Liver (tissue), 9 donors: Measurements from ENCODE around the gene IER2. TPM values are rescaled to one million over a fixed set of nuclear protein-coding genes. Genes with fewer than 3 reads are reported as not detected.
A peak's percentile ranks its signal among the peaks of the same experiment; 100 is the strongest.

Experiments
- DNase-seq: peaks from one replicate; pipeline ENCODE4 v3.0.0-alpha.2; 2017; ENCODE audit warnings: low spot score
- H3K27ac ChIP-seq, 2 donors: one replicate each; pipeline ENCODE4 v1.7.0; 2013; ENCODE audit warnings: inconsistent platforms in 2 of 2, low read length in 2 of 2, control low read depth in 1 of 2, low read depth in 1 of 2, mild to moderate bottlenecking in 1 of 2
- H3K27me3 ChIP-seq, 4 donors: one replicate each; pipeline versions ENCODE4 v1.6.1 to v1.7.0; 2013; ENCODE audit warnings: low read length in 3 of 4, inconsistent platforms in 1 of 4, mild to moderate bottlenecking in 1 of 4, moderate library complexity in 1 of 4; ENCODE audit not compliant: control insufficient read depth in 4 of 4, insufficient read depth in 4 of 4
- H3K36me3 ChIP-seq, 4 donors: one replicate each; pipeline versions ENCODE4 v1.6.1 to v1.7.0; 2013; ENCODE audit warnings: low read length in 3 of 4, mild to moderate bottlenecking in 3 of 4, low read depth in 1 of 4, moderate library complexity in 1 of 4; ENCODE audit not compliant: control insufficient read depth in 4 of 4, insufficient read depth in 3 of 4
- H3K4me1 ChIP-seq, 4 donors: one replicate each; pipeline versions ENCODE4 v1.6.1 to v1.7.0; 2013; ENCODE audit warnings: low read length in 3 of 4, mild to moderate bottlenecking in 3 of 4, moderate library complexity in 1 of 4; ENCODE audit not compliant: control insufficient read depth in 4 of 4, insufficient read depth in 4 of 4
- H3K4me3 ChIP-seq, 3 donors: one replicate each; pipeline versions ENCODE4 v1.6.1 to v1.7.0; 2013; ENCODE audit warnings: low read length in 3 of 3, control low read depth in 1 of 3, low read depth in 1 of 3, mild to moderate bottlenecking in 1 of 3
- H3K9ac ChIP-seq, 2 donors: one replicate each; pipeline ENCODE4 v1.7.0; 2013; ENCODE audit warnings: low read length in 2 of 2, mild to moderate bottlenecking in 2 of 2, moderate library complexity in 2 of 2, control low read depth in 1 of 2, low read depth in 1 of 2
- H3K9me3 ChIP-seq, 4 donors: one replicate each; pipeline versions ENCODE4 v1.6.1 to v1.7.0; 2013; ENCODE audit warnings: low read length in 3 of 4; ENCODE audit not compliant: control insufficient read depth in 4 of 4
- EGR1 ChIP-seq, 2 donors: IDR thresholded peaks; 2 replicates each; pipeline ENCODE4 v1.6.1; 2016 to 2018; ENCODE audit warnings: antibody characterized with exemption in 2 of 2, low read depth in 2 of 2
- FOXA1 ChIP-seq: IDR thresholded peaks from 2 replicates; pipeline ENCODE4 v1.6.1; 2016; ENCODE audit warnings: antibody characterized with exemption
- FOXA2 ChIP-seq: IDR thresholded peaks from 2 replicates; pipeline ENCODE4 v1.6.1; 2016; ENCODE audit warnings: antibody characterized with exemption
- GABPA ChIP-seq, 2 donors: IDR thresholded peaks in 1 of 2; conservative IDR thresholded peaks in 1 of 2; 2 replicates each; pipeline ENCODE4 v1.6.1; 2016; ENCODE audit warnings: antibody characterized with exemption in 2 of 2, mild to moderate bottlenecking in 1 of 2, moderate library complexity in 1 of 2
- HNF4A ChIP-seq, 2 donors: conservative IDR thresholded peaks; 2 replicates each; pipeline ENCODE4 v1.6.1; 2016; ENCODE audit warnings: antibody characterized with exemption in 2 of 2, mild to moderate bottlenecking in 2 of 2
- HNF4G ChIP-seq: IDR thresholded peaks from 2 replicates; pipeline ENCODE4 v1.6.1; 2016; ENCODE audit warnings: antibody characterized with exemption
- JUND ChIP-seq, 2 donors: IDR thresholded peaks; 2 replicates each; pipeline ENCODE4 v1.6.1; 2016; ENCODE audit warnings: antibody characterized with exemption in 2 of 2
- NR2F2 ChIP-seq: IDR thresholded peaks from 2 replicates; pipeline ENCODE4 v1.6.1; 2016; ENCODE audit warnings: antibody characterized with exemption
- RAD21 ChIP-seq, 2 donors: IDR thresholded peaks; 2 replicates each; pipeline ENCODE4 v1.6.1; 2016; ENCODE audit warnings: antibody characterized with exemption in 2 of 2, mild to moderate bottlenecking in 2 of 2
- RXRA ChIP-seq, 2 donors: IDR thresholded peaks; 2 replicates each; pipeline ENCODE4 v1.6.1; 2017 to 2018; ENCODE audit warnings: antibody characterized with exemption in 2 of 2, mild to moderate bottlenecking in 1 of 2
- SP1 ChIP-seq: IDR thresholded peaks from 2 replicates; pipeline ENCODE4 v1.6.1; 2018; ENCODE audit warnings: antibody characterized with exemption, mild to moderate bottlenecking
- TAF1 ChIP-seq: conservative IDR thresholded peaks from 2 replicates; pipeline ENCODE4 v1.6.1; 2016; ENCODE audit warnings: antibody characterized with exemption, mild to moderate bottlenecking
- YY1 ChIP-seq: IDR thresholded peaks from 2 replicates; pipeline ENCODE4 v1.6.1; 2016; ENCODE audit warnings: antibody characterized with exemption, mild to moderate bottlenecking
- WGBS: extraction: QIAGEN DNeasy Blood & Tissue Kit; methylation state at CpG from one replicate; pipeline ENCODE4 v1.1.7; 2013; 5-methylcytosine and 5-hydroxymethylcytosine counted together
- polyA plus RNA-seq, 2 donors: library from polyadenylated mRNA; stranded (reverse) in 1 of 2; unstranded in 1 of 2; fragments of 200-250 nt in 1 of 2; fragments of >200 nt in 1 of 2; fragmentation: Nextera tagmentation in 1 of 2; extraction: Ambion mirVana in 1 of 2; gene quantifications; one replicate each; pipeline versions ENCODE4 v1.2.1 to v1.2.3, GENCODE V29; 2013 to 2015
- total RNA-seq, 2 donors: library from RNA; depleted of rRNA; stranded (reverse); fragments of >200 nt; gene quantifications; one replicate each; pipeline ENCODE4 v1.2.3, GENCODE V29; 2014
- TF ChIP-seq, protein P1 (sequence below): fragments of 150-350 bp; IDR thresholded peaks from 2 replicates; pipeline ENCODE4 v1.5.1; 2017; ENCODE audit warnings: improper control_type of control experiment, low read depth, low read length; ENCODE audit not compliant: missing input control
- TF ChIP-seq, protein P2 (sequence below): IDR thresholded peaks from 2 replicates; pipeline ENCODE4 v1.6.1; 2016; ENCODE audit warnings: antibody characterized with exemption
- TF ChIP-seq, protein P3 (sequence below): IDR thresholded peaks from 2 replicates; pipeline ENCODE4 v1.6.1; 2016; ENCODE audit warnings: antibody characterized with exemption, mild to moderate bottlenecking
- TF ChIP-seq, protein P4 (sequence below): IDR thresholded peaks from 2 replicates; pipeline ENCODE4 v1.6.1; 2016; ENCODE audit warnings: antibody characterized with exemption
- TF ChIP-seq, protein P5 (sequence below): IDR thresholded peaks from 2 replicates; pipeline ENCODE4 v1.6.1; 2016; ENCODE audit warnings: antibody characterized with exemption
- donor health status: healthy.
- donor health status: healthy.
- donor health status: healthy.
- donor health status: healthy.
- donor health status: healthy.

IER2 gene
- total and polyA plus RNA-seq, 4 donors: 11.4 to 38.9 (median 21.9) TPM

DNA sequence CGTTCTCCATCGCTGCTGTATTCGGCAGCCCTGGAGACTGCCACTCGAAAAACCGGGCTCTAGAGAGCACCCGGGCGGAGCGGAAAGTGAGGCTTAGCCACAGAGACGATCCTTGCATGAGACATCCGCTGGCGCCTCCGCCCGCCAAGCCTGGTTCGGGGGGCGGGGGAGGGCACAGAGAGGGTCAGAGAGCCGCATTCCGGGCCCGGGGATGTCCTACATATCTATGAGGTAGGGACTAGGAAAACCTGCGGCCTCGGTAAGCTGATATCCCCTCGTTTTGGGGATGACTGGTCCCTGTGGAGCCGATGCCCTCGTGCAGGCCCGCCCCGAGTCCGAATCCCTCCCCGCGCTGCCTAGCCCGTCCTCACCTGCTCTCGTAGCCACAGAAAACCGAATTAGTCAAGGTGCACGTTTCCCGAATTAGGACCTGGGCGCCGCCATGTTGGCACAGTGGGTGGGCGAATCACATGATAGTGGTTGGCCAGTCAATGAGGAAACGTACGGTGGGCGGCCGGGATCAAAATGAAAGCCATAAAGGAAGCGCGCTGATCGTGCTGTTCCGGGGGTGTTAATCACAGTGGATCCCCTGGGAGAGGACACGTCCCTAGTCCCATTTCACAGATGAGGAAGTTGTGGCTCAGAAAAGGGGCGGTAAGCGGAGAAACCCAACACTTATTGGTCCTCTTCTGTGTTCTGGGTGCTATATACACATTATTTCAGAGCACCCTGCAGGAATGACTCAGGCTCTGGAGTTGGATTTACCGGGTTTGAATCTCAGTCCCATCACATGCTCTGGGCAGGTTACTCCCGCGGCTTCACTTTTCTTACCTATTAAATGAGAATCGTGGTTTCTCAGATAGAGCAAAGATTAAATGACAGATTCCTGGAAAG is 33.7 kb upstream of the IER2 start, which contains the start of gene TRMT1:
TSS of gene TRMT1 (minus strand) at position 459 of the 894 bp plus-strand sequence. CDS start at position 118, 341 bp downstream.
- Histone ChIP-seq H3K9ac (peak within 1 kb of the TSS; percentile 71 to 91), H3K27me3 (no peaks in the 10 kb centered on the region), H3K4me1 (peaks cover 12 to 40% (median 31%) of the 10 kb centered on the region in 4 donors), H3K9me3 (no peaks in the 10 kb centered on the region), H3K4me3 (peak within 1 kb of the TSS; percentile 90 to 100 (median 93)), H3K36me3 (peaks cover 0 to 6% (median 1%) of the 10 kb centered on the region in 4 donors), H3K27ac (peak within 1 kb of the TSS; percentile 78 to 82)
- WGBS: under 1% methylated on average over 51 of the region's 51 CpGs
- DNase-seq: peak; percentile 91
- TF ChIP-seq TAF1: no peak
- TF ChIP-seq FOXA2: peak; percentile 48
- peak; percentile 55 for TF ChIP-seq SP1
- peak in 1 of 2 donors; percentile 88 for TF ChIP-seq GABPA (IDR thresholded peaks at IDR 0.05 in 1 of 2, conservative IDR thresholded peaks at IDR 0.05 in 1 of 2)
- peak; percentile 43 to 81 for TF ChIP-seq EGR1 (IDR thresholded peaks at IDR 0.05; ENCODE audit: low read depth in 2 of 2)
- TF ChIP-seq HNF4G: no peak
- TF ChIP-seq FOXA1: peak; percentile 23
- TF ChIP-seq, protein P1, sequence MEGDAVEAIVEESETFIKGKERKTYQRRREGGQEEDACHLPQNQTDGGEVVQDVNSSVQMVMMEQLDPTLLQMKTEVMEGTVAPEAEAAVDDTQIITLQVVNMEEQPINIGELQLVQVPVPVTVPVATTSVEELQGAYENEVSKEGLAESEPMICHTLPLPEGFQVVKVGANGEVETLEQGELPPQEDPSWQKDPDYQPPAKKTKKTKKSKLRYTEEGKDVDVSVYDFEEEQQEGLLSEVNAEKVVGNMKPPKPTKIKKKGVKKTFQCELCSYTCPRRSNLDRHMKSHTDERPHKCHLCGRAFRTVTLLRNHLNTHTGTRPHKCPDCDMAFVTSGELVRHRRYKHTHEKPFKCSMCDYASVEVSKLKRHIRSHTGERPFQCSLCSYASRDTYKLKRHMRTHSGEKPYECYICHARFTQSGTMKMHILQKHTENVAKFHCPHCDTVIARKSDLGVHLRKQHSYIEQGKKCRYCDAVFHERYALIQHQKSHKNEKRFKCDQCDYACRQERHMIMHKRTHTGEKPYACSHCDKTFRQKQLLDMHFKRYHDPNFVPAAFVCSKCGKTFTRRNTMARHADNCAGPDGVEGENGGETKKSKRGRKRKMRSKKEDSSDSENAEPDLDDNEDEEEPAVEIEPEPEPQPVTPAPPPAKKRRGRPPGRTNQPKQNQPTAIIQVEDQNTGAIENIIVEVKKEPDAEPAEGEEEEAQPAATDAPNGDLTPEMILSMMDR: no peak
- TF ChIP-seq RAD21 (IDR thresholded peaks at IDR 0.05): peak in 1 of 2 donors; percentile 42
- TF ChIP-seq, protein P2, sequence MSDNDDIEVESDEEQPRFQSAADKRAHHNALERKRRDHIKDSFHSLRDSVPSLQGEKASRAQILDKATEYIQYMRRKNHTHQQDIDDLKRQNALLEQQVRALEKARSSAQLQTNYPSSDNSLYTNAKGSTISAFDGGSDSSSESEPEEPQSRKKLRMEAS: peak; percentile 98
- TF ChIP-seq YY1: peak; percentile 100
- TF ChIP-seq NR2F2: no peak
- TF ChIP-seq, protein P3, sequence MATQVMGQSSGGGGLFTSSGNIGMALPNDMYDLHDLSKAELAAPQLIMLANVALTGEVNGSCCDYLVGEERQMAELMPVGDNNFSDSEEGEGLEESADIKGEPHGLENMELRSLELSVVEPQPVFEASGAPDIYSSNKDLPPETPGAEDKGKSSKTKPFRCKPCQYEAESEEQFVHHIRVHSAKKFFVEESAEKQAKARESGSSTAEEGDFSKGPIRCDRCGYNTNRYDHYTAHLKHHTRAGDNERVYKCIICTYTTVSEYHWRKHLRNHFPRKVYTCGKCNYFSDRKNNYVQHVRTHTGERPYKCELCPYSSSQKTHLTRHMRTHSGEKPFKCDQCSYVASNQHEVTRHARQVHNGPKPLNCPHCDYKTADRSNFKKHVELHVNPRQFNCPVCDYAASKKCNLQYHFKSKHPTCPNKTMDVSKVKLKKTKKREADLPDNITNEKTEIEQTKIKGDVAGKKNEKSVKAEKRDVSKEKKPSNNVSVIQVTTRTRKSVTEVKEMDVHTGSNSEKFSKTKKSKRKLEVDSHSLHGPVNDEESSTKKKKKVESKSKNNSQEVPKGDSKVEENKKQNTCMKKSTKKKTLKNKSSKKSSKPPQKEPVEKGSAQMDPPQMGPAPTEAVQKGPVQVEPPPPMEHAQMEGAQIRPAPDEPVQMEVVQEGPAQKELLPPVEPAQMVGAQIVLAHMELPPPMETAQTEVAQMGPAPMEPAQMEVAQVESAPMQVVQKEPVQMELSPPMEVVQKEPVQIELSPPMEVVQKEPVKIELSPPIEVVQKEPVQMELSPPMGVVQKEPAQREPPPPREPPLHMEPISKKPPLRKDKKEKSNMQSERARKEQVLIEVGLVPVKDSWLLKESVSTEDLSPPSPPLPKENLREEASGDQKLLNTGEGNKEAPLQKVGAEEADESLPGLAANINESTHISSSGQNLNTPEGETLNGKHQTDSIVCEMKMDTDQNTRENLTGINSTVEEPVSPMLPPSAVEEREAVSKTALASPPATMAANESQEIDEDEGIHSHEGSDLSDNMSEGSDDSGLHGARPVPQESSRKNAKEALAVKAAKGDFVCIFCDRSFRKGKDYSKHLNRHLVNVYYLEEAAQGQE: peak; percentile 74
- TF ChIP-seq JUND (IDR thresholded peaks at IDR 0.05): peak in 1 of 2 donors; percentile 14
- peak in 1 of 2 donors; percentile 29 for TF ChIP-seq HNF4A (conservative IDR thresholded peaks at IDR 0.05)
- TF ChIP-seq, protein P4, sequence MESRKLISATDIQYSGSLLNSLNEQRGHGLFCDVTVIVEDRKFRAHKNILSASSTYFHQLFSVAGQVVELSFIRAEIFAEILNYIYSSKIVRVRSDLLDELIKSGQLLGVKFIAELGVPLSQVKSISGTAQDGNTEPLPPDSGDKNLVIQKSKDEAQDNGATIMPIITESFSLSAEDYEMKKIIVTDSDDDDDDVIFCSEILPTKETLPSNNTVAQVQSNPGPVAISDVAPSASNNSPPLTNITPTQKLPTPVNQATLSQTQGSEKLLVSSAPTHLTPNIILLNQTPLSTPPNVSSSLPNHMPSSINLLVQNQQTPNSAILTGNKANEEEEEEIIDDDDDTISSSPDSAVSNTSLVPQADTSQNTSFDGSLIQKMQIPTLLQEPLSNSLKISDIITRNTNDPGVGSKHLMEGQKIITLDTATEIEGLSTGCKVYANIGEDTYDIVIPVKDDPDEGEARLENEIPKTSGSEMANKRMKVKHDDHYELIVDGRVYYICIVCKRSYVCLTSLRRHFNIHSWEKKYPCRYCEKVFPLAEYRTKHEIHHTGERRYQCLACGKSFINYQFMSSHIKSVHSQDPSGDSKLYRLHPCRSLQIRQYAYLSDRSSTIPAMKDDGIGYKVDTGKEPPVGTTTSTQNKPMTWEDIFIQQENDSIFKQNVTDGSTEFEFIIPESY: no peak
- TF ChIP-seq, protein P5, sequence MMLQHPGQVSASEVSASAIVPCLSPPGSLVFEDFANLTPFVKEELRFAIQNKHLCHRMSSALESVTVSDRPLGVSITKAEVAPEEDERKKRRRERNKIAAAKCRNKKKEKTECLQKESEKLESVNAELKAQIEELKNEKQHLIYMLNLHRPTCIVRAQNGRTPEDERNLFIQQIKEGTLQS: no peak
- TF ChIP-seq RXRA (IDR thresholded peaks at IDR 0.05): peak; percentile 43 to 49
